ENCODE results near the gene ERVH48-1.
"Not testable (repeated sequence)": the region's sequence is repeated elsewhere in the genome, so short reads cannot be mapped to it uniquely, and the experiment has no call there.

DNA sequence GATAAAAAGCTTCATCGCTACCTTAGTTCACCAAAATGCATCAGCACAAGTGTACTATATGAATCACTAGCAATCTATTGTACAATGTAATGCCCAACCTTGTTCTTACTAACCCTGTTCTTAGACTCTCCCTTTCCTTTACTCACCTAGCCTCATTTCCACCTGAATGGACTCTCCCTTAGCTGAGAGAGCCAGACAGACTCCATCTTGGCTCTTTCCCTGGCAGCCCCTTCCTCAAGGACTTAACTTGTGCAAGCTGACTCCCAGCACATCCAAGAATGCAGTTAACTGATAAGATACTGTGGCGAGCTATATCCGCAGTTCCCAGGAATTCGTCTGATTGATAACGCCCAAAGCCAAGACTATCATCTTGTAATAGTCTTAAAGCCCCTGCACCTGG is 10.9 kb upstream of the ERVH48-1 start:
- TF ChIP-seq CTCF, POLR2A, POLR2AphosphoS5 (IDR thresholded peaks at IDR 0.05): not testable (repeated sequence)

Measured in breast epithelium (tissue), 3 donors.